AG10803 (cell line): ENCODE measurements around the gene SNHG17.
"Not testable (repeated sequence)": the region's sequence is repeated elsewhere in the genome, so short reads cannot be mapped to it uniquely, and the experiment has no call there.

Experiments used
- DNase-seq: peaks from one replicate; pipeline ENCODE4 v3.0.0; 2010; ENCODE audit warnings: low read depth
- H3K4me3 ChIP-seq: 2 replicates; pipeline ENCODE4 v1.5.1; 2011; ENCODE audit warnings: mild to moderate bottlenecking, low read length, control low read depth
- TF ChIP-seq, protein P1 (sequence below): conservative IDR thresholded peaks from 2 replicates; pipeline ENCODE4 v1.5.1; 2011; ENCODE audit warnings: mild to moderate bottlenecking, low read length, control low read depth, inconsistent platforms

Gene SNHG17

GRCh38 chr20:38435555-38435939 lies 419 bp upstream of the SNHG17 start:
- peak; percentile 67 for DNase-seq
- TF ChIP-seq, protein P1, sequence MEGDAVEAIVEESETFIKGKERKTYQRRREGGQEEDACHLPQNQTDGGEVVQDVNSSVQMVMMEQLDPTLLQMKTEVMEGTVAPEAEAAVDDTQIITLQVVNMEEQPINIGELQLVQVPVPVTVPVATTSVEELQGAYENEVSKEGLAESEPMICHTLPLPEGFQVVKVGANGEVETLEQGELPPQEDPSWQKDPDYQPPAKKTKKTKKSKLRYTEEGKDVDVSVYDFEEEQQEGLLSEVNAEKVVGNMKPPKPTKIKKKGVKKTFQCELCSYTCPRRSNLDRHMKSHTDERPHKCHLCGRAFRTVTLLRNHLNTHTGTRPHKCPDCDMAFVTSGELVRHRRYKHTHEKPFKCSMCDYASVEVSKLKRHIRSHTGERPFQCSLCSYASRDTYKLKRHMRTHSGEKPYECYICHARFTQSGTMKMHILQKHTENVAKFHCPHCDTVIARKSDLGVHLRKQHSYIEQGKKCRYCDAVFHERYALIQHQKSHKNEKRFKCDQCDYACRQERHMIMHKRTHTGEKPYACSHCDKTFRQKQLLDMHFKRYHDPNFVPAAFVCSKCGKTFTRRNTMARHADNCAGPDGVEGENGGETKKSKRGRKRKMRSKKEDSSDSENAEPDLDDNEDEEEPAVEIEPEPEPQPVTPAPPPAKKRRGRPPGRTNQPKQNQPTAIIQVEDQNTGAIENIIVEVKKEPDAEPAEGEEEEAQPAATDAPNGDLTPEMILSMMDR: no peak
- H3K4me3 ChIP-seq: no peak overlapping the region; the same call in 1 of the 2 replicates

GRCh38 chr20:38434301-38434741 lies 807 bp downstream of the SNHG17 start:
- H3K4me3 ChIP-seq: peak overlapping the region; percentile 93
- TF ChIP-seq, protein P1: no peak
- DNase-seq: no peak

- TF ChIP-seq, protein P1: no peak
- peak overlapping the region; percentile 93 for H3K4me3 ChIP-seq
- no peak for DNase-seq
Measured at GRCh38 chr20:38433304-38433972, 1.7 kb downstream of the SNHG17 start.

DNA sequence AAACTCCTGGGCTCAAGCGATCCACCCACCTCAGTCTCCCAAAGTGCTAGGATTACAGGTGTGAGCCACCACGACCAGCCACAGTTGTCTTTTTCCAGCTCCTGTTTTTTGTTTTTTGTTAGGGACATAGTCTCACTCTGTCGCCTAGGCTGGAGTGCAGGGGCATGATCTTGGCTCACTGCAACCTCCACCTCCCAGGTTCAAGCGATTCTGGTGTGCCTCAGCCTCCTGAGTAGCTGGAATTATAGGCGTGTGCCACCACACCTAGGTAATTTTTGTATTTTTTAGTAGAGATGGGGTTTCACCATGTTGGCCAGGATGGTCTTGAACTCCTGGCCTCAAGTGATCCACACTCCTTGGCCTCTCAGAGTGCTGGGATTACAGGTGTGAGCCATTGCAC lies 2.3 kb downstream of the SNHG17 start:
- not testable (repeated sequence) for DNase-seq, H3K4me3 ChIP-seq

GRCh38 chr20:38432292-38432691 lies 2.8 kb downstream of the SNHG17 start:
- H3K4me3 ChIP-seq: no peak overlapping the region
- no peak for DNase-seq
- TF ChIP-seq, protein P1: no peak

DNA sequence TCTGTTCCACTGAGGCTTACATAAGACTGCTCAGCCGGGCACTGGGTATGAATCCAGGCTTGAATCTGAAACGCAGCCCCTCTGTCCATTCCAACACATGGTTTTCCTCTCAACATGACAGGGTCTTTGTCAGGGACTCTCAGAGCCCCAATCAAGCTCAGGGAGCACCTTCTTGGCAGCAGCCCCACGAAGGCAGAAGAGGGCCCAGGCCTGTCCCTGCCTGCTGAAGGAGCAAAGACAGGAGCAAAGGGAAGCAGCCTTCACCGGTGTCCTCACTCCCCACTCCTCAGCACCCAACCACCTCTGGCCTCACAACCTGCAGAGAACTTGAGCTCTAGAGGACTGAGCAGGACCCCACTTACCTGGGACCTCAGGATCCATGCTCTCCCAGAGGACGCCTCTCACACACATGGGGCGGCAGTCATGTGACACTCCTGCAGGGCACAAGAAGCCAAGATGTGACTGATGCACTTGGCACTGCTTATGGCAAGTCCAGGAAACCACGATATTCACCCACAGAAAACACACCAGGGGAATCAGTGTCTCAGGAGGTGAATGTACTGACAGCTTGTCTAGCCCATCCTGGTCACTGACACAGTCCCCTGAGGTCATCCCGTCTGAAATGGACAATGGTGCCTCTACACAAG lies 4.3 kb downstream of the SNHG17 start:
- no peak overlapping the region for H3K4me3 ChIP-seq
- peak; percentile 33 for DNase-seq
- TF ChIP-seq, protein P1: no peak

GRCh38 chr20:38429301-38429700 lies 5.8 kb downstream of the SNHG17 start:
- no peak for DNase-seq
- TF ChIP-seq, protein P1: no peak
- no peak overlapping the region for H3K4me3 ChIP-seq
